GM21381 (cell line): ENCODE data around the gene DDX46.
"Not testable (repeated sequence)": the region's sequence is repeated elsewhere in the genome, so short reads cannot be mapped to it uniquely, and the experiment has no call there.

Experiments used
- ATAC-seq: cut with Tn5 transposase; IDR thresholded peaks from one replicate; pipeline ENCODE4 v1.9.1; 2021; ENCODE audit warnings: mild to moderate bottlenecking, moderate library complexity; ENCODE audit not compliant: unreplicated experiment

DDX46 gene

GRCh38 chr5:134844252-134844651 is 85.7 kb downstream of the DDX46 start:
- no peak for ATAC-seq

- no peak for ATAC-seq
These were observed 86.8 kb downstream of the DDX46 start for GRCh38 chr5:134845335-134845851.

GRCh38 chr5:134845852-134846640 is 87.5 kb downstream of the DDX46 start, which contains the start of gene C5orf24:
C5orf24 (plus strand) TSS chr5:134845968; CDS start chr5:134854901, 8,933 bp downstream.
- peak; percentile 96 for ATAC-seq

- no peak for ATAC-seq
These were observed 88.0 kb downstream of the DDX46 start for GRCh38 chr5:134846641-134846960.

- not testable (repeated sequence) for ATAC-seq
These were observed 90.9 kb downstream of the DDX46 start for GRCh38 chr5:134849434-134849933.

GRCh38 chr5:134851307-134851923 is 92.8 kb downstream of the DDX46 start:
- no peak for ATAC-seq

GRCh38 chr5:134856465-134856864 is 97.9 kb downstream of the DDX46 start:
- ATAC-seq, result not testable (repeated sequence)

- ATAC-seq, result no peak
These were observed 98.8 kb downstream of the DDX46 start for GRCh38 chr5:134857401-134857800.

- ATAC-seq, result no peak
These were observed 106.1 kb downstream of the DDX46 start for GRCh38 chr5:134864707-134865106.

GRCh38 chr5:134873494-134873893 is 114.9 kb downstream of the DDX46 start:
- no peak for ATAC-seq

- peak; percentile 83 for ATAC-seq
These were observed 115.6 kb downstream of the DDX46 start, which contains the start of gene TXNDC15 for GRCh38 chr5:134873987-134874830. TXNDC15 (plus strand) TSS chr5:134874371; CDS start chr5:134874428, 57 bp downstream.

GRCh38 chr5:134874831-134875655 is 116.5 kb downstream of the DDX46 start:
- ATAC-seq, result no peak

- ATAC-seq, result no peak
These were observed 118.6 kb downstream of the DDX46 start for GRCh38 chr5:134877159-134877558.

GRCh38 chr5:134878403-134878802 is 119.8 kb downstream of the DDX46 start:
- ATAC-seq, result no peak

- ATAC-seq, result no peak
These were observed 120.9 kb downstream of the DDX46 start for GRCh38 chr5:134879456-134879855.
